ENCODE data around the gene TNRC18.
"Not testable (repeated sequence)": the region's sequence is repeated elsewhere in the genome, so short reads cannot be mapped to it uniquely, and the experiment has no call there.

DNA sequence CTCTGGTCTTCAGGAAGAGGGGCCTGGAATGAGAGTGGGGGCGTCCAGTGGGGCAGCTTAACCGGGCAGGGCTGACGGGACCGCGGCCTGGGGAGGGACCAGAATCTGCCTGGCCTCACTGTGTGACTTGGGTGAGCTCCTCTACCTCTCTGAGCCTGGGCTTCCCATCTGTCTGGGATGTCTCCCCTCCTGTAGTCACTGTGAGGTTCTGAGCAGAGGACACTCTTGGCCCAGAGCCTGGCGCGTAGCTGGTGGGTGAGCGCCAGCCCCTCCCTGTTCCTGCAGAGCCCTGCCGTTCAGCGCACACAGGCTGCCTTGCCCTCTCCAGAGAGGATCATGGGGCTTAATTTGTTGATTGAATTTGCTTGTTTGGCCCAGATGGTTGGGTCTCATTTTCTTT, 148.1 kb downstream of the TNRC18 start:
- TF ChIP-seq ZNF274 (IDR thresholded peaks at IDR 0.05; ENCODE audit: low read depth, low read length); SUZ12 (IDR thresholded peaks at IDR 0.05; ENCODE audit: extremely low read depth, insufficient read depth, insufficient read length): not testable (repeated sequence)

Data from NT2/D1 (cell line).